Osteocyte (in vitro differentiated cells): ENCODE data around the gene REL. TPM values are rescaled to one million over a fixed set of nuclear protein-coding genes. Genes with fewer than 3 reads are reported as not detected.
A peak's percentile ranks its signal among the peaks of the same experiment; 100 is the strongest.

Experiments
- DNase-seq: peaks from one replicate; pipeline ENCODE4 v3.0.0; 2021; ENCODE audit warnings: mixed read lengths; ENCODE audit not compliant: unreplicated experiment; ENCODE audit errors: extremely low spot score
- H3K27ac Mint-ChIP-seq: one replicate; pipeline ENCODE4 v1.8.0; 2021; ENCODE audit warnings: mild to moderate bottlenecking, mixed read lengths; ENCODE audit not compliant: unreplicated experiment
- H3K27me3 Mint-ChIP-seq: one replicate; pipeline ENCODE4 v1.8.0; 2021; ENCODE audit warnings: mixed read lengths; ENCODE audit not compliant: unreplicated experiment
- H3K36me3 Mint-ChIP-seq: one replicate; pipeline ENCODE4 v1.8.0; 2021; ENCODE audit warnings: mixed read lengths; ENCODE audit not compliant: unreplicated experiment
- H3K4me1 Mint-ChIP-seq: one replicate; pipeline ENCODE4 v1.8.0; 2021; ENCODE audit warnings: mixed read lengths; ENCODE audit not compliant: unreplicated experiment
- H3K4me3 Mint-ChIP-seq: one replicate; pipeline ENCODE4 v1.8.0; 2021; ENCODE audit warnings: mild to moderate bottlenecking, moderate library complexity, mixed read lengths; ENCODE audit not compliant: unreplicated experiment
- H3K9me3 Mint-ChIP-seq: one replicate; pipeline ENCODE4 v1.8.0; 2021; ENCODE audit warnings: mixed read lengths; ENCODE audit not compliant: unreplicated experiment
- CTCF ChIP-seq: fragments of 200-600 bp; sonication (generic); IDR thresholded peaks from 2 replicates; pipeline ENCODE4 v1.5.0; 2021; ENCODE audit warnings: antibody characterized with exemption, mild to moderate bottlenecking, moderate library complexity
- total RNA-seq: library from RNA; stranded (reverse); gene quantifications from 2 replicates; pipeline ENCODE4 v1.2.1, GENCODE V29; 2021

REL gene
- total RNA-seq, 1 donor from 2014 or later = 7.1 TPM

- TF ChIP-seq CTCF = no peak
- Mint-ChIP-seq H3K27ac (no peak overlapping the region), H3K4me3 (no peak overlapping the region), H3K4me1 (no peaks in the 10 kb centered on the region), H3K9me3 (no peaks in the 10 kb centered on the region), H3K36me3 (no peaks in the 10 kb centered on the region), H3K27me3 (no peaks in the 10 kb centered on the region)
- DNase-seq = no peak
Measured at GRCh38 chr2:60957224-60957623, 75.8 kb downstream of the REL start.

GRCh38 chr2:60957643-60958042 is 76.3 kb downstream of the REL start:
- Mint-ChIP-seq H3K27me3 (no peaks in the 10 kb centered on the region), H3K27ac (no peak overlapping the region), H3K4me3 (no peak overlapping the region), H3K4me1 (no peaks in the 10 kb centered on the region), H3K36me3 (no peaks in the 10 kb centered on the region), H3K9me3 (no peaks in the 10 kb centered on the region)
- DNase-seq = no peak
- TF ChIP-seq CTCF = no peak

GRCh38 chr2:60958361-60958760 is 77.0 kb downstream of the REL start:
- Mint-ChIP-seq H3K4me1 (no peaks in the 10 kb centered on the region), H3K4me3 (no peak overlapping the region), H3K36me3 (no peaks in the 10 kb centered on the region), H3K27me3 (no peaks in the 10 kb centered on the region), H3K9me3 (no peaks in the 10 kb centered on the region), H3K27ac (no peak overlapping the region)
- DNase-seq = no peak
- no peak for TF ChIP-seq CTCF

GRCh38 chr2:60958800-60959199 is 77.4 kb downstream of the REL start:
- Mint-ChIP-seq H3K4me1 (no peaks in the 10 kb centered on the region), H3K36me3 (no peaks in the 10 kb centered on the region), H3K27me3 (no peaks in the 10 kb centered on the region), H3K27ac (no peak overlapping the region), H3K9me3 (no peaks in the 10 kb centered on the region), H3K4me3 (no peak overlapping the region)
- TF ChIP-seq CTCF = no peak
- no peak for DNase-seq

- H3K27me3 Mint-ChIP-seq = no peaks in the 10 kb centered on the region
- no peaks in the 10 kb centered on the region for H3K4me1 Mint-ChIP-seq
- H3K9me3 Mint-ChIP-seq = no peaks in the 10 kb centered on the region
- peaks cover 2% of the 10 kb centered on the region for H3K36me3 Mint-ChIP-seq
- H3K4me3 Mint-ChIP-seq = no peak overlapping the region
- DNase-seq = no peak
- no peak for TF ChIP-seq CTCF
- peak overlapping the region; percentile 7 for H3K27ac Mint-ChIP-seq
Measured at GRCh38 chr2:60959501-60959900, 78.1 kb downstream of the REL start.
